HepG2 (cell line): Measurements from ENCODE around the gene PLEKHG7.

ENCODE experiments used
- BORCS8-MEF2B ChIP-seq: sonication (generic); formaldehyde crosslinking; IDR thresholded peaks from 2 replicates; pipeline ENCODE4 v1.8.0; 2022; ENCODE audit warnings: mild to moderate bottlenecking, missing genetic modification reagents
- EZH2 ChIP-seq: conservative IDR thresholded peaks from 2 replicates; pipeline ENCODE4 v1.6.1; 2012; ENCODE audit warnings: mild to moderate bottlenecking, low read depth, low read length, moderate library complexity
- MAFF ChIP-seq: IDR thresholded peaks from 2 replicates; pipeline ENCODE4 v1.6.1; 2011; ENCODE audit warnings: low read depth, low read length, improper control_type of control experiment
- TF ChIP-seq, protein P1 (sequence below): sonication (generic); formaldehyde crosslinking; IDR thresholded peaks from 2 replicates; pipeline ENCODE4 v1.5.0; 2020; ENCODE audit warnings: mild to moderate bottlenecking, missing genetic modification reagents

DNA sequence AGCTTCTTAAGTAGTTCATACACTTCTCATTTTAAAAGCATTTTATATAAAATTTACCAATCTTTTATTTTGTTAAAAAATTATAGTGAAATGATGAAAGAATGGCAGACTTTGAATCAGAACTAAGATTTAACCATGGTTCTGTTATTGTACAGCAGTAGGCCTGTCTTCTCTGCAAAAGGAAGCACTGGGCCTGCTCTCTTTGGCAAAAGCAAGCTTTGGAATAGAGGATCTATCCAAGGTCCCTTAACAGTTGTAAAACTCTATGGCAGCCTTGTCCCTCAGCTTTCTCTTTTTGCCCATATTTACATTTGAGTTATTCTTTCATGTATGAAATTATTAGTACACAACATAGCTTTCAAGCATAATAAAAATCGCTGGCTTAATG, 82.8 kb downstream of the PLEKHG7 start:
- TF ChIP-seq MAFF = no peak
- TF ChIP-seq, protein P1, sequence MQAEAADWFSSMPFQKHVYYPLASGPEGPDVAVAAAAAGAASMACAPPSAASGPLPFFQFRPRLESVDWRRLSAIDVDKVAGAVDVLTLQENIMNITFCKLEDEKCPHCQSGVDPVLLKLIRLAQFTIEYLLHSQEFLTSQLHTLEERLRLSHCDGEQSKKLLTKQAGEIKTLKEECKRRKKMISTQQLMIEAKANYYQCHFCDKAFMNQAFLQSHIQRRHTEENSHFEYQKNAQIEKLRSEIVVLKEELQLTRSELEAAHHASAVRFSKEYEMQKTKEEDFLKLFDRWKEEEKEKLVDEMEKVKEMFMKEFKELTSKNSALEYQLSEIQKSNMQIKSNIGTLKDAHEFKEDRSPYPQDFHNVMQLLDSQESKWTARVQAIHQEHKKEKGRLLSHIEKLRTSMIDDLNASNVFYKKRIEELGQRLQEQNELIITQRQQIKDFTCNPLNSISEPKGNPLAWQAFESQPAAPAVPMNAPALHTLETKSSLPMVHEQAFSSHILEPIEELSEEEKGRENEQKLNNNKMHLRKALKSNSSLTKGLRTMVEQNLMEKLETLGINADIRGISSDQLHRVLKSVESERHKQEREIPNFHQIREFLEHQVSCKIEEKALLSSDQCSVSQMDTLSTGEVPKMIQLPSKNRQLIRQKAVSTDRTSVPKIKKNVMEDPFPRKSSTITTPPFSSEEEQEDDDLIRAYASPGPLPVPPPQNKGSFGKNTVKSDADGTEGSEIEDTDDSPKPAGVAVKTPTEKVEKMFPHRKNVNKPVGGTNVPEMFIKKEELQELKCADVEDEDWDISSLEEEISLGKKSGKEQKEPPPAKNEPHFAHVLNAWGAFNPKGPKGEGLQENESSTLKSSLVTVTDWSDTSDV (CRISPR knock-in tag) = no peak
- no peak for TF ChIP-seq BORCS8-MEF2B (CRISPR knock-in tag)
- TF ChIP-seq EZH2 = no peak
